AG09319 (cell line): ENCODE results near the gene DDI2.

Experiments used
- DNase-seq: peaks from one replicate; pipeline ENCODE4 v3.0.0-alpha.2; 2010; ENCODE audit warnings: low read depth; ENCODE audit errors: extremely low read depth
- CTCF ChIP-seq: IDR thresholded peaks from 2 replicates; pipeline ENCODE4 v1.5.1; 2011; ENCODE audit warnings: low read depth, mild to moderate bottlenecking, inconsistent platforms, low read length, moderate library complexity

DDI2 gene

GRCh38 chr1:15621975-15622374 lies 4.7 kb downstream of the DDI2 start:
- no peak for TF ChIP-seq CTCF

GRCh38 chr1:15622712-15623373 lies 5.6 kb downstream of the DDI2 start:
- no peak for DNase-seq
- TF ChIP-seq CTCF = no peak

More at GRCh38 chr1:15621975-15622374, 4.7 kb downstream of the DDI2 start:
- DNase-seq = no peak

- TF ChIP-seq CTCF = no peak
- no peak for DNase-seq
These were observed 6.2 kb downstream of the DDI2 start for GRCh38 chr1:15623435-15623834.

GRCh38 chr1:15624133-15624714 lies 7.0 kb downstream of the DDI2 start:
- no peak for TF ChIP-seq CTCF
- no peak for DNase-seq

GRCh38 chr1:15625056-15625917 lies 8.0 kb downstream of the DDI2 start:
- TF ChIP-seq CTCF = no peak
- DNase-seq = no peak

- DNase-seq = no peak
- TF ChIP-seq CTCF = no peak
These were observed 9.2 kb downstream of the DDI2 start for GRCh38 chr1:15626269-15626950.
